GDM1 (cell line): ENCODE measurements around the gene PMAIP1.
"Not testable (repeated sequence)": the region's sequence is repeated elsewhere in the genome, so short reads cannot be mapped to it uniquely, and the experiment has no call there.

Source experiments
- DNase-seq: peaks from one replicate; lab custom pipeline; 2025; lab: John Stamatoyannopoulos, UW

PMAIP1 gene

GRCh38 chr18:59885579-59886163, 14.1 kb upstream of the PMAIP1 start:
- DNase-seq, result no peak

- not testable (repeated sequence) for DNase-seq
Measured at GRCh38 chr18:59886399-59886798, 13.4 kb upstream of the PMAIP1 start.

- DNase-seq, result no peak
Measured at GRCh38 chr18:59892123-59892522, 7.7 kb upstream of the PMAIP1 start.

- no peak for DNase-seq
Measured at GRCh38 chr18:59893971-59894370, 5.8 kb upstream of the PMAIP1 start.

GRCh38 chr18:59897321-59897954, 2.4 kb upstream of the PMAIP1 start:
- no peak for DNase-seq

GRCh38 chr18:59898093-59898492, 1.7 kb upstream of the PMAIP1 start:
- DNase-seq, result no peak

- DNase-seq, result no peak
Measured at GRCh38 chr18:59898609-59899297, 1.0 kb upstream of the PMAIP1 start.

GRCh38 chr18:59900222-59901128, 679 bp downstream of the PMAIP1 start:
- peak; percentile 50 for DNase-seq

GRCh38 chr18:59902131-59902992, 2.6 kb downstream of the PMAIP1 start:
- no peak for DNase-seq

- DNase-seq, result no peak
Measured at GRCh38 chr18:59902993-59903610, 3.3 kb downstream of the PMAIP1 start.

GRCh38 chr18:59904011-59904601, 4.3 kb downstream of the PMAIP1 start:
- no peak for DNase-seq

- DNase-seq, result no peak
Measured at GRCh38 chr18:59905686-59906091, 5.9 kb downstream of the PMAIP1 start.

GRCh38 chr18:59906203-59906602, 6.4 kb downstream of the PMAIP1 start:
- no peak for DNase-seq

GRCh38 chr18:59907172-59907571, 7.4 kb downstream of the PMAIP1 start:
- peak; percentile 16 for DNase-seq

- no peak for DNase-seq
Measured at GRCh38 chr18:59907660-59908059, 7.9 kb downstream of the PMAIP1 start.

GRCh38 chr18:59908799-59909198, 9.0 kb downstream of the PMAIP1 start:
- DNase-seq, result no peak

- DNase-seq, result no peak
Measured at GRCh38 chr18:59909289-59910036, 9.7 kb downstream of the PMAIP1 start.

GRCh38 chr18:59910967-59911366, 11.2 kb downstream of the PMAIP1 start:
- no peak for DNase-seq

- DNase-seq, result no peak
Measured at GRCh38 chr18:59911600-59911999, 11.8 kb downstream of the PMAIP1 start.
